Right kidney (tissue), 1 donor: Measurements from ENCODE around the gene OSTN.
"Not testable (repeated sequence)": the region's sequence is repeated elsewhere in the genome, so short reads cannot be mapped to it uniquely, and the experiment has no call there.

ENCODE experiments used
- DNase-seq: peaks from one replicate; pipeline ENCODE4 v3.0.0-alpha.2; 2016

The OSTN gene

GRCh38 chr3:191235331-191236314 lies 36.6 kb downstream of the OSTN start:
- no peak for DNase-seq

DNA sequence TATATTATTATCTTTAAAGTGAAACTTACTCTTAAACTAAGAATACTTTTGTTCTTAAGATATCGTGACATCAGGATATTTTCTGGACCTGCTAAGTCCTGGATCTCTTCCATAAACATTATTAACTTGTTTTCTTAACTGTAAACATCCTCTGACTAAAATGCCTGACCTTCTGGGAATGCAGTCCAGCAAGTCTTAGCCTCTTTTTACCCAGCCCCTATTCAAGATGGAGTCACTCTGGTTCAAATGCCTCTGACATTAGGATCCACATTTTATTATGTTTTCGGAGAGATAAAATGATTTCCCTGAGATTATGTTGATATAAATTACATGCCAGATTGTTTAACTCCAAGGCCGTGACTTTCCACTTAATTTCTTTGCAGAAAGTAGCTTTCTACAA lies 37.6 kb downstream of the OSTN start:
- no peak for DNase-seq

GRCh38 chr3:191237047-191237882 lies 38.2 kb downstream of the OSTN start:
- DNase-seq, result peak; percentile 14

DNA sequence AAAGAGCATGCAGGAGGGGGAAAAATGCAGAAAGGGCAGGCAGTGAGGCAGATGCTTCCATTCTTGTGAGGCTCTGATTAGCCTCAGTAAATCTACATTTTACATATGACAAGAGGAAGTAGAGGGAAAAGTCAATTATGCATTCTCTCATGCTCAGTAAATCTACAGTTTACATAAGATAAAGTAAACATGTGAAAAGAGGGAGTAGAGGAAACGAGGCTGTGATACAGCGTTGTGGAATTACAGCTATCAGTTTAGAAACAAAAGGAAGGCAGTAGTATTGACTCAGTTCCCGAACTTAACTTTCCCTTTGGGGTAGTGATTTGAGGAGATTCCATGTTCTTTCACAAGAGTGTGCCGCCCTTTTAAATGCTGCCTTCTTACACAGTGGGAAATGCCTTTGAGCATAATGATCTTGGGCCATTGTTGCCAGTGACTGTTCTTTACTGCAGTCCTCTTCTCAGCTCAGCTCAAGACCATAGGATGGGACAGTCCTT lies 39.3 kb downstream of the OSTN start:
- no peak for DNase-seq

DNA sequence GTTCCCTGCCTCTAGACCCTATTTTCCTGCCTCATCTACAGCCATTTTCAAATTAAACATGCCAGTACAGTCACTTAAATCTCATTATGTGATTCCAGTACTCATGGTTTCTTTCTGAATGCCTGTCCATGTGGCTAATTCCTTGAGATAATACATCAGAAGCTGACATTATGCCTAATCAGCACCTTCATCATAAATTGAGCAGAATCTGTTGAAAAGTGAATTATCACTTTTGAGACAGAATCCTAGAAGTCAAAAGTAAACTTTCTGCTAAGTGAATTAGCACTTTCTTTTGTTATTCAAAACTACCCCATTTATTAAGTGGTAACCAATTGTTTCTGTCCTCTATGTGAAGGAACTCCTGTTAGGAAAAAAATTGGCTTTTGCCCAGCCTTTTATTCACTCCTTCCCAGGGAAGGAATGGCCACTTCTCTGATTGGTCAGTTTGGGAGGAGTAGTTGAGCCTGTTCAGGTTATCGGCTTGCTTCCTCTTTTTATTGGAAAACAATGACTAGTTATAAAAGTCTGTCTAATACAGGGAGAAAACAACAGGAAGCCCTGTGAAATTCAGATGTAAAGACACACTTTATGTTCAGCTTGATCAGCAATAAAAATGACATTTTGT lies 40.5 kb downstream of the OSTN start:
- no peak for DNase-seq

- DNase-seq, result no peak
Observed at GRCh38 chr3:191240486-191240885, 41.4 kb downstream of the OSTN start.

- DNase-seq, result no peak
Observed at GRCh38 chr3:191244242-191244867, 45.3 kb downstream of the OSTN start.

DNA sequence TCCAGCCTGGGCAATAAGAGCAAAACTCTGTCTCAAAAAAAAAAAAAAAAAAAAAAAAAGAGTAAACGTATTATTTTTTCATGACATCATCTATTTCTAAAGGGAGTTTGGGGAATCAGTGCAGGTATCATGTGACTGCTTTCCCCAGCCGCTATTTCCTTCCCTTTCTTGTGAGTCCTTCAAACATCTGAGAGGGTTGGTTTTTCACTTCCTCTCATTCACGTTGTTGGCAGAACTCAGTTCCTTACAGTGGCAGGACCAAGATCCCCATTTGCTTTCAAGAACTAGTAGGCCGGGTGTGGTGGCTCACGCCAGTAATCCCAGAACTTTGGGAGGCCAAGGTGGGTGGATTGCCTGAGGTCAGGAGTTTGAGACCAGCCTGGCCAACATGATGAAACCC lies 47.0 kb downstream of the OSTN start:
- DNase-seq, result not testable (repeated sequence)

DNA sequence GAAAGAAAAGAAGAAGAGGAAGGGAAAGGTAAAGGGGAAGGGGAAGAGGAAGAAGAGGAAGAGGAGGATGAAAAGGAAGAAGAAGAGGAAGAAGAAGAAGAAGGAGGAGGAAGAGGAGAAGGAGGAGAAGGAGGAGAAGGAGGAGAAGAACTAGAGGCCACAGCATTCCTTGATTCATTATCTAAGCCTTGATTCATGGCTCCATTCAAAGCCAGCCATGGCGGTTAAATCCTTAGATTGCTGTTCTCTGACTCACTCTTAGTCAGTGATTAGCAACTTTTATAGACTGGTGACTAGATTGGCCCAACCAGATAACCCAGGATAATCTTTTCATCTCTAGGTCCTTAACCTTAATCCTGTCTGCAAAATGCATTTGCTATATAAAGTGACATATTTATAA lies 47.6 kb downstream of the OSTN start:
- DNase-seq, result no peak

- no peak for DNase-seq
Observed at GRCh38 chr3:191253089-191253799, 54.2 kb downstream of the OSTN start.

- no peak for DNase-seq
Observed at GRCh38 chr3:191254098-191254873, 55.2 kb downstream of the OSTN start.

GRCh38 chr3:191255156-191255555 lies 56.1 kb downstream of the OSTN start:
- no peak for DNase-seq

DNA sequence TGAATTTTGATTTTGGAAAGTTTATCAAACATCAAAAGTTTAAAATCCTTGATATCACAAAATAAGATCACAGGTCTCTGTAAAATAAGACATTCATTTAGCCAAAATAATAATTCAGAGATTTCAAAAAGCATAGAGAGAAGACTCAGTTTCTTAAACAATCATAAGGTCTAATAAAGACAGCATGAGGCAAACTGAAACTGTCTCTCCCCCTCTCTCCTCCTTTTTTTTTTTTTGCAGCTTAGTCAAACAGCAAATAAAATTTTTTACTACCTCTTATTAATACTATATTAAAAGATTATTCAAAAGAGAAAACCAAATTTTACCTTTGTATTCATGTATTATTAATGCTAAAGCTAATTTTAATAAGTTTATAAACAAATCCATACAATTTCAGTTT lies 57.4 kb downstream of the OSTN start:
- no peak for DNase-seq

DNA sequence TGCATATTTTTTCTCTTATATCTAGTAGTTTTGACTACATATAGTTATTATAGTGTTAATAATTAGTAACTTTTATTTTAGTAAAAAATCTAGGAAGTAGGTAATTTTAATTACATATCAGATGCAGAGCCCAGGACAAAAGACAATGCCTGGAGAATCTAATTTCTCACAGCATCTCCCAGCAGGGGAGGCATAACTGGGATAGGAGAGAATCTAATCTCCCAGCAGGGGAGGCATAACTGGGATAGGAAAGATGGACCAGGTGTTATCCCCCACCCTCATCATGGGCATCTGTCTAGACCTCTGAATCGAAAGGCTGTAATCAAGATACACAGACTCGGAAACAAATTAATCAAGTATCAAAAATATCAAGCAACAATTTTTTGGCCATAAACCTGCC lies 58.2 kb downstream of the OSTN start:
- DNase-seq, result no peak

- DNase-seq, result no peak
Observed at GRCh38 chr3:191259486-191259885, 60.4 kb downstream of the OSTN start.

GRCh38 chr3:191260431-191261303 lies 61.6 kb downstream of the OSTN start:
- DNase-seq, result no peak

DNA sequence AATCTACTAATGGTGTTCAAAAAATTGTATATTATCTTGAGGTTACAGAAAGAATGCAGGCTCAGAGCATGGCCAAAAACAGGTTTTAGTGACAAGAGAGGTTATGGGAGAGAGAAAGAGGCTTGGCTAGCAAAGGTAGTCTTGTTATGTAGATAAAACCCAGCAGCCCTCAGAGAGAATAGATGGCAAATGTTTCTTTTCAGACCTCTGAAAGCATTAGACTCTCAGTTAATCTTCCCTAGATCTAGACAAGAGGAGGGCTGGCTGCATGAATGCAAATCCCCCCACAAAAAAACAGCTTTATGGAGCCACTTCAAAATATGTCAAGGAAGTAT lies 62.2 kb downstream of the OSTN start:
- DNase-seq, result no peak

GRCh38 chr3:191262650-191263049 lies 63.6 kb downstream of the OSTN start:
- DNase-seq, result no peak

DNA sequence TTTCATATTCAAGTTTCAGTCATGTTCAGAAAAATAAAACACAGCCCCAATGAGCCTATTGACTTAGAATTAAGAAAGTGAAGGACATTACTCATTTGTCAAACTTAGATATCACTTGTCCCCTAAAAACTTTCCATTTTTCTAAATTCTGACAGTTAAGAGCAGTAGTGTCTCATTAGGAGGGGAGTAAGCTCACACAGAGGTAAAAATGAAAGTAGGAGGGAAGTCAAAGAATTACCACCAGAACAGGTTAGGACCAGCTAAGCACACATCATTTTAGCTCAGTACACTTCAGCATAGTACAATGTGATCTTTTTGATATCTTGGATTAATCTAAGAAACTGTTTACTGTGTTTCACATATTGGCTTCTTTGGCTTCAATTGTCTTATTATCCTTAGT lies 64.3 kb downstream of the OSTN start:
- no peak for DNase-seq

DNA sequence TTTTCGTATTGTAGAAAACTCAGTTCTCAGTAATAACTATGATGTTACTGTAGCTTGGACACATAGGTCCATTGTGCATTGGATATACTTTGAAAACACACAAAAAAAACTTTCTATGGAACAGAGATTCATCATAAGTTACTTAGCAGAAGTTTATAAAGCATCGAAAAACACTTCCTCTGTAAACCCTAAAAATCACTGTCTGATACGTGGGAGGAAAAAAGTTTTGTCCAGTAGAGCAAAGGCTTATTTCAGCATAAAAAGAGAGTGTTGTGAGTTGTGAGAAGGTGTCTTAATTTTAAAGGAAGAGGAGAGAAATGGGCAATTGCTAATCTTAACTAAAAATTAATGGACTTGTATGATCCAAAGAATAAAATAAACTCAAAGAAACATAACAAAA lies 64.8 kb downstream of the OSTN start:
- no peak for DNase-seq
